GM10266 (cell line): ENCODE results near the gene GSX1.
A peak's percentile ranks its signal among the peaks of the same experiment; 100 is the strongest.
"Not testable (repeated sequence)": the region's sequence is repeated elsewhere in the genome, so short reads cannot be mapped to it uniquely, and the experiment has no call there.

Source experiments
- DNase-seq: peaks from one replicate; pipeline ENCODE4 v3.0.0; 2012; ENCODE audit errors: extremely low spot score
- CTCF ChIP-seq: IDR thresholded peaks from 2 replicates; pipeline ENCODE4 v1.5.1; 2012; ENCODE audit warnings: mild to moderate bottlenecking, low read depth; ENCODE audit not compliant: control insufficient read depth, insufficient read depth; ENCODE audit errors: missing control alignments

The GSX1 gene

GRCh38 chr13:27792393-27793218 is at the start of gene GSX1:
Gene GSX1, plus strand, starts transcription at chr13:27792483. Its CDS starts 208 bp downstream, at chr13:27792691.
- TF ChIP-seq CTCF: no peak
- peak; percentile 67 for DNase-seq

- no peak for DNase-seq
- no peak for TF ChIP-seq CTCF
These were observed 47.5 kb upstream of the GSX1 start for GRCh38 chr13:27744801-27745200.

- DNase-seq: no peak
- TF ChIP-seq CTCF: no peak
These were observed 47.0 kb upstream of the GSX1 start for GRCh38 chr13:27745301-27745700.

- not testable (repeated sequence) for DNase-seq
These were observed 44.1 kb upstream of the GSX1 start for GRCh38 chr13:27748143-27748542.

GRCh38 chr13:27751953-27752532 is 40.2 kb upstream of the GSX1 start:
- no peak for TF ChIP-seq CTCF
- DNase-seq: no peak

- TF ChIP-seq CTCF: no peak
- no peak for DNase-seq
These were observed 26.6 kb upstream of the GSX1 start for GRCh38 chr13:27765650-27766049.

- DNase-seq: no peak
- TF ChIP-seq CTCF: peak; percentile 53
These were observed 21.5 kb upstream of the GSX1 start for GRCh38 chr13:27770809-27771208.
